Ovary (tissue), 9 donors: ENCODE results near the gene CDC34. TPM values are rescaled to one million over a fixed set of nuclear protein-coding genes. Genes with fewer than 3 reads are reported as not detected.

Experiments used
- DNase-seq, 5 donors: peaks; one replicate each; pipeline ENCODE4 v3.0.0-alpha.2; 2019 to 2020
- H3K27ac ChIP-seq, 2 donors: fragments of 200-600 bp; one replicate each; pipeline versions ENCODE4 v1.5.1 to v1.8.0; 2019 to 2022
- H3K27me3 ChIP-seq: fragments of 200-600 bp; one replicate; pipeline ENCODE4 v1.8.0; 2022
- H3K36me3 ChIP-seq: fragments of 200-600 bp; sonication (generic); one replicate; pipeline ENCODE4 v1.5.1; 2019
- H3K4me1 ChIP-seq: one replicate; pipeline ENCODE4 v1.8.1; 2013; ENCODE audit warnings: mild to moderate bottlenecking, moderate library complexity; ENCODE audit not compliant: insufficient read depth
- H3K4me3 ChIP-seq: fragments of 200-600 bp; sonication (generic); one replicate; pipeline ENCODE4 v1.5.1; 2017
- H3K9me3 ChIP-seq, 2 donors: fragments of 200-600 bp in 1 of 2; sonication (generic) in 1 of 2; one replicate each; pipeline versions ENCODE4 v1.5.1 to v1.8.1; 2013 to 2019; ENCODE audit warnings: mild to moderate bottlenecking in 1 of 2, moderate library complexity in 1 of 2
- CTCF ChIP-seq, 3 donors: fragments of 450-650 bp in 2 of 3; fragments of 200-600 bp in 1 of 3; IDR thresholded peaks; one replicate each; pipeline versions ENCODE4 v1.5.1 to v1.8.0; 2016 to 2022; ENCODE audit warnings: antibody characterized with exemption in 3 of 3, mild to moderate bottlenecking in 1 of 3
- EP300 ChIP-seq: sonication (generic); formaldehyde crosslinking; IDR thresholded peaks from one replicate; pipeline ENCODE4 v1.6.1; 2017; ENCODE audit warnings: antibody characterized with exemption
- POLR2A ChIP-seq: fragments of 450-650 bp; IDR thresholded peaks from one replicate; pipeline ENCODE4 v1.6.1; 2017; ENCODE audit warnings: antibody characterized with exemption, mild to moderate bottlenecking, moderate library complexity
- WGBS, 3 donors: extraction: QIAGEN DNeasy Blood & Tissue Kit in 1 of 3; methylation state at CpG; one replicate each; pipeline versions ENCODE4 v1.1.5 to v1.1.7; 2013 to 2017; 5-methylcytosine and 5-hydroxymethylcytosine counted together
- intact Hi-C, 4 donors: fragments of 100-400 bp; cut with DNase I; formaldehyde crosslinking; loops; one replicate each; pipeline versions ENCODE4 v1.11.0 to v1.15.1; 2022 to 2023
- polyA plus RNA-seq, 2 donors: library from polyadenylated mRNA; stranded (reverse); fragments of 200-250 nt in 1 of 2; fragments of 350-450 nt in 1 of 2; fragmentation: Illumina TruSeq in 1 of 2; extraction: RNeasy Lipid Tissue Mini Kit (QIAGEN cat#74804) in 1 of 2; gene quantifications; one replicate each; pipeline ENCODE4 v1.2.3, GENCODE V29; 2013 to 2014
- total RNA-seq, 7 donors: library from RNA; depleted of rRNA in 2 of 7; stranded (reverse); fragments of >200 nt in 2 of 7; fragmentation: NEBNext Ultra II Directional in 3 of 7; extraction: Animal tissue kit (Norgen Biotek cat#: 25700) in 3 of 7; gene quantifications; one replicate each; pipeline versions ENCODE4 v1.1.0 to v1.2.4, GENCODE V29; 2016 to 2023
- donor health status: DM: no; HTN: no; CAD: no; lungs with moderate emphysema.
- donor health status: DM: no; HTN: no; CAD: no.
- donor health status: Bipolar disorder and iron deficiency.
- donor health status: DM: yes; HTN: yes; CAD: no.
- donor health status: DM: no; HTN: no; CAD: no.
- donor health status: DM: yes; HTN: yes; CAD: no.

The CDC34 gene
- total and polyA plus RNA-seq, 9 donors = 13.2 to 78.9 (median 56.1) TPM

- DNase-seq = peak in 2 of 5 donors; percentile 34 to 45
- Histone ChIP-seq H3K27me3 (no peaks in the 10 kb centered on the region), H3K9me3 (no peaks in the 10 kb centered on the region), H3K27ac (no peak overlapping the region), H3K36me3 (no peaks in the 10 kb centered on the region), H3K4me3 (no peak overlapping the region), H3K4me1 (peaks cover 15% of the 10 kb centered on the region)
- 68 to 75% (median 73%) methylated on average over 16 of the region's 16 CpGs for WGBS, 3 donors
- no peak for TF ChIP-seq CTCF (IDR thresholded peaks at IDR 0.05)
- no peak for TF ChIP-seq EP300
- no peak for TF ChIP-seq POLR2A
- intact Hi-C loops = loop anchor here in 1 of 4 donors (10.0 kb wide), 1 partner anchor 90 kb away; no protein-coding TSS in a partner anchor
These were observed 3.7 kb downstream of the CDC34 start for GRCh38 chr19:535017-535835.

GRCh38 chr19:536031-536880 is 4.7 kb downstream of the CDC34 start:
- DNase-seq = peak in 3 of 5 donors; percentile 23 to 36 (median 36)
- Histone ChIP-seq H3K4me3 (no peak overlapping the region), H3K4me1 (peaks cover 15% of the 10 kb centered on the region), H3K27ac (no peak overlapping the region), H3K9me3 (no peaks in the 10 kb centered on the region), H3K36me3 (no peaks in the 10 kb centered on the region), H3K27me3 (no peaks in the 10 kb centered on the region)
- intact Hi-C loops = loop anchor here in 1 of 4 donors (10.0 kb wide), 1 partner anchor 89 kb away; no protein-coding TSS in a partner anchor
- 87 to 89% (median 87%) methylated on average over 54 to 55 of the region's 55 CpGs for WGBS, 3 donors
- TF ChIP-seq POLR2A = no peak
- no peak for TF ChIP-seq CTCF (IDR thresholded peaks at IDR 0.05)
- TF ChIP-seq EP300 = no peak

GRCh38 chr19:536881-537404 is 5.4 kb downstream of the CDC34 start:
- no peak for DNase-seq
- Histone ChIP-seq H3K4me1 (peaks cover 15% of the 10 kb centered on the region), H3K4me3 (no peak overlapping the region), H3K27ac (no peak overlapping the region), H3K27me3 (no peaks in the 10 kb centered on the region), H3K36me3 (no peaks in the 10 kb centered on the region), H3K9me3 (no peaks in the 10 kb centered on the region)
- WGBS, 3 donors = 89 to 94% (median 92%) methylated on average over 26 of the region's 26 CpGs
- TF ChIP-seq CTCF (IDR thresholded peaks at IDR 0.05) (no peak), EP300 (no peak), POLR2A (no peak)
- intact Hi-C loops = loop anchor here in 1 of 4 donors (10.0 kb wide), 1 partner anchor 88 kb away; no protein-coding TSS in a partner anchor
